HepG2 (cell line): Measurements from ENCODE around the gene KIF3C. TPM values are rescaled to one million over a fixed set of nuclear protein-coding genes. Genes with fewer than 3 reads are reported as not detected.
A peak's percentile ranks its signal among the peaks of the same experiment; 100 is the strongest.

Source experiments
- AHR ChIP-seq: IDR thresholded peaks from 2 replicates; pipeline ENCODE4 v1.6.1; 2018; ENCODE audit warnings: missing genetic modification reagents, missing compliant biosample characterization
- BCL6 ChIP-seq: IDR thresholded peaks from 2 replicates; pipeline ENCODE4 v1.6.1; 2016; ENCODE audit warnings: missing genetic modification reagents, missing compliant biosample characterization
- FOXK1 ChIP-seq: sonication (generic); formaldehyde crosslinking; IDR thresholded peaks from 2 replicates; pipeline ENCODE4 v1.4.0; 2020; ENCODE audit warnings: low read depth, missing genetic modification reagents, borderline replicate concordance
- HDAC2 ChIP-seq: sonication (generic); formaldehyde crosslinking; IDR thresholded peaks from 2 replicates; pipeline ENCODE4 v1.4.0; 2020; ENCODE audit warnings: missing genetic modification reagents
- KDM2A ChIP-seq: sonication (generic); formaldehyde crosslinking; IDR thresholded peaks from 2 replicates; pipeline ENCODE4 v1.4.0; 2020; ENCODE audit warnings: low read depth, missing genetic modification reagents, borderline replicate concordance
- MAZ ChIP-seq, 2 experiments: sonication (generic) in 1 of 2; formaldehyde crosslinking in 1 of 2; IDR thresholded peaks; 2 replicates each; pipeline versions ENCODE4 v1.5.0 to v1.6.1; 2012 to 2020; ENCODE audit warnings: low read depth in 2 of 2, mild to moderate bottlenecking in 2 of 2, borderline replicate concordance in 1 of 2, improper control_type of control experiment in 1 of 2, low read length in 1 of 2, missing genetic modification reagents in 1 of 2, moderate library complexity in 1 of 2
- MLX ChIP-seq: IDR thresholded peaks from 2 replicates; pipeline ENCODE4 v1.6.1; 2016
- MXD1 ChIP-seq: sonication (generic); formaldehyde crosslinking; IDR thresholded peaks from 2 replicates; pipeline ENCODE4 v1.4.0; 2020; ENCODE audit warnings: mild to moderate bottlenecking, missing genetic modification reagents
- NFRKB ChIP-seq: fragments of 450-650 bp; IDR thresholded peaks from 2 replicates; pipeline ENCODE4 v1.6.1; 2017
- PRMT3 ChIP-seq: sonication (generic); formaldehyde crosslinking; IDR thresholded peaks from 2 replicates; pipeline ENCODE4 v1.8.1; 2022; ENCODE audit warnings: low read depth, mild to moderate bottlenecking, moderate library complexity, missing genetic modification reagents, borderline replicate concordance
- RAD21 ChIP-seq: fragments of 450-650 bp; formaldehyde crosslinking; IDR thresholded peaks from 2 replicates; pipeline ENCODE4 v1.5.0; 2020; ENCODE audit warnings: mild to moderate bottlenecking
- RARA ChIP-seq: IDR thresholded peaks from 2 replicates; pipeline ENCODE4 v1.6.1; 2016; ENCODE audit warnings: missing genetic modification reagents, missing compliant biosample characterization
- RXRA ChIP-seq: sonication (generic); formaldehyde crosslinking; IDR thresholded peaks from 2 replicates; pipeline ENCODE4 v1.5.1; 2020; ENCODE audit warnings: missing genetic modification reagents
- SAP130 ChIP-seq: IDR thresholded peaks from 2 replicates; pipeline ENCODE4 v1.6.1; 2016; ENCODE audit warnings: low read depth
- TFE3 ChIP-seq: IDR thresholded peaks from 2 replicates; pipeline ENCODE4 v1.6.1; 2016
- ZBTB2 ChIP-seq: sonication (generic); formaldehyde crosslinking; IDR thresholded peaks from 2 replicates; pipeline ENCODE4 v1.8.0; 2022; ENCODE audit warnings: low read depth, missing genetic modification reagents
- ZBTB21 ChIP-seq: sonication (generic); formaldehyde crosslinking; IDR thresholded peaks from 2 replicates; pipeline ENCODE4 v1.4.0; 2020; ENCODE audit warnings: missing genetic modification reagents
- ZGPAT ChIP-seq: IDR thresholded peaks from 2 replicates; pipeline ENCODE4 v1.6.1; 2016; ENCODE audit warnings: mild to moderate bottlenecking
- ZNF337 ChIP-seq: sonication (generic); formaldehyde crosslinking; IDR thresholded peaks from 2 replicates; pipeline ENCODE4 v1.5.1; 2020; ENCODE audit warnings: missing genetic modification reagents, low read depth, mild to moderate bottlenecking, borderline replicate concordance
- ZNF431 ChIP-seq: sonication (generic); formaldehyde crosslinking; IDR thresholded peaks from 2 replicates; pipeline ENCODE4 v1.9.0; 2022; ENCODE audit warnings: missing genetic modification reagents, low read depth, mild to moderate bottlenecking, borderline replicate concordance
- ZNF605 ChIP-seq: sonication (generic); formaldehyde crosslinking; IDR thresholded peaks from 2 replicates; pipeline ENCODE4 v1.8.0; 2022; ENCODE audit warnings: mild to moderate bottlenecking, missing genetic modification reagents
- ZNF839 ChIP-seq: sonication (generic); formaldehyde crosslinking; IDR thresholded peaks from 2 replicates; pipeline ENCODE4 v1.4.0; 2020; ENCODE audit warnings: missing genetic modification reagents, mild to moderate bottlenecking, borderline replicate concordance
- polyA plus RNA-seq, 8 experiments: library from polyadenylated mRNA; depleted of rRNA in 3 of 8; stranded (reverse) in 7 of 8; unstranded in 1 of 8; fragments of >200 nt; fragmentation: Illumina TruSeq in 4 of 8; extraction: Trizol in 4 of 8; gene quantifications; 2 replicates each; pipeline versions ENCODE4 v1.2.1 to v1.2.3, GENCODE V29; 2011 to 2016; ENCODE audit warnings: low read depth in 4 of 8, missing spikeins in 1 of 8, mixed read lengths in 1 of 8; ENCODE audit not compliant: insufficient read depth in 1 of 8
- total RNA-seq, 5 experiments: library from RNA; depleted of rRNA; stranded (reverse); fragments of >200 nt; fragmentation: Illumina TruSeq; extraction: Trizol; gene quantifications; 2 replicates each; pipeline ENCODE4 v1.2.3, GENCODE V29; 2016; ENCODE audit warnings: low read depth in 1 of 5

The KIF3C gene
- total and polyA plus RNA-seq, 2 of the 13 experiments (the other 11 are each of a cell fraction or from before 2014, with no cell fraction given): 3.6 to 4.9 TPM

GRCh38 chr2:25951071-25951547, 31.2 kb downstream of the KIF3C start (continued):
- TF ChIP-seq TFE3 (CRISPR knock-in tag) (0 out of 2 replicates have a peak, but pooled peaks have one; percentile 36), SAP130 (CRISPR knock-in tag) (peak; percentile 63), ZGPAT (peak; percentile 67), ZNF337 (CRISPR knock-in tag) (no peak), AHR (0 out of 2 replicates have a peak, but pooled peaks have one; percentile 32), ZNF605 (CRISPR knock-in tag) (peak; percentile 81), NFRKB (no peak), RAD21 (CRISPR knock-in tag) (peak; percentile 98), ZBTB21 (CRISPR knock-in tag) (0 out of 2 replicates have a peak, but pooled peaks have one; percentile 26), MLX (CRISPR knock-in tag) (0 out of 2 replicates have a peak, but pooled peaks have one; percentile 41), HDAC2 (CRISPR knock-in tag) (peak; percentile 54; the same call in 1 of the 2 replicates), KDM2A (CRISPR knock-in tag) (peak; percentile 80), MAZ (IDR thresholded peaks at IDR 0.05; ENCODE audit: borderline replicate concordance, low read depth, low read length) (no peak), MAZ (CRISPR knock-in tag; IDR thresholded peaks at IDR 0.05; ENCODE audit: low read depth) (peak; percentile 51; the same call in 1 of the 2 replicates), RXRA (CRISPR knock-in tag) (peak; percentile 47; the same call in 1 of the 2 replicates), FOXK1 (CRISPR knock-in tag) (peak; percentile 84; the same call in 1 of the 2 replicates), RARA (CRISPR knock-in tag) (0 out of 2 replicates have a peak, but pooled peaks have one; percentile 26), ZNF431 (CRISPR knock-in tag) (no peak), MXD1 (CRISPR knock-in tag) (no peak), ZBTB2 (CRISPR knock-in tag) (no peak), BCL6 (CRISPR knock-in tag) (peak; percentile 41; the same call in 1 of the 2 replicates), ZNF839 (CRISPR knock-in tag) (no peak), PRMT3 (CRISPR knock-in tag) (no peak)
